ENCODE measurements around the gene DCP2. TPM values are rescaled to one million over a fixed set of nuclear protein-coding genes. Genes with fewer than 3 reads are reported as not detected.

Gene DCP2
- total RNA-seq, 1 donor = 101 TPM

DNA sequence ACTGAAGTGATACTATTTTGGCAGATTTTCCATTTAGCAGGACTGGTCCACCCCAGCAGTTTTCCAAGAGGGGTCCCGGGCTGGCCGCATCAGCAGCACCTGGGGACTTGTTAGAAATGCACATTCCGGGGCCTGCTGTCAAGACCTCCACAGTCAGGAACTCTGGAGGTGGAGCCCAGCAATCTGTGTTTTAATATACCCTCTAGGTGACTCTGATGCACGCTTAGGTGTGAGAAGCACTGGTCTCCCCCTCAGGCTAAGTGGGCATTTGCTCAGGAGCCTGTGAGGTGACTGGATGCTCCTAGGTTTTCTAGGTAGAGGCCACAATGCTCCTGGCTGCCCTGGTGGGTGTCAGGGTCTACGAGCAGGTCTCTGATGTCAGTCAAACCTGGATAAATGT is 81.7 kb downstream of the DCP2 start:
- Histone ChIP-seq H3K9me3 (ENCODE audit: low read depth, low read length) (no peaks in the 10 kb centered on the region), H3K4me3 (ENCODE audit: low read length) (no peak overlapping the region), H3K27me3 (ENCODE audit: insufficient read depth, low read length) (no peaks in the 10 kb centered on the region), H3K4me1 (ENCODE audit: insufficient read depth, low read length) (no peaks in the 10 kb centered on the region)

DNA sequence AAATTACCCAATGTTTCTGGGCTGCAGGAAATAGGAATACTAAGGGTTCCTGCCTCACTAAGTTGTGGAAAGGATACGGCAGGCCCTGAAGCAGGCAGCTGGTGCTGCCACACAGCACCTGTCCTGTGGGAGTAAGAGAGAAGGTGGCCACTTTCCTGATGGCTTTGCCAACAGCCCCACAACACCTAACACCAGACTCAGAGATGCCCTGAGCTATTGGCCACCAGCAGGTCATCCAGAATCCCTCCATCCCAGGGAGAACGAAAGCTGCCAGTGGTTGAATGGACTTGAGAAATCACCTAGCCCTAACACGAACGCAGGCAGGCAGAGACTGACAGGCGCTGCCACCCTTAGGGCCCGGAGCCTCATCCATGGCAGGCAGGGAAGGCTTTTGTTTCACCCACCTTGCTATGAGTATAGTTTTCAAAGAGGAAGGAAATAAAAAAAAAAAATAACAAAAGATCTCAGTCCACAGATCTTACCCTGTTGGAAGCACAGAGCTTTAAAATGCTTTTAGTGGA is 82.2 kb downstream of the DCP2 start:
- no peaks in the 10 kb centered on the region for H3K27me3 ChIP-seq (ENCODE audit: insufficient read depth, low read length)
- no peaks in the 10 kb centered on the region for H3K4me1 ChIP-seq (ENCODE audit: insufficient read depth, low read length)
- no peaks in the 10 kb centered on the region for H3K9me3 ChIP-seq (ENCODE audit: low read depth, low read length)
- no peak overlapping the region for H3K4me3 ChIP-seq (ENCODE audit: low read length)

DNA sequence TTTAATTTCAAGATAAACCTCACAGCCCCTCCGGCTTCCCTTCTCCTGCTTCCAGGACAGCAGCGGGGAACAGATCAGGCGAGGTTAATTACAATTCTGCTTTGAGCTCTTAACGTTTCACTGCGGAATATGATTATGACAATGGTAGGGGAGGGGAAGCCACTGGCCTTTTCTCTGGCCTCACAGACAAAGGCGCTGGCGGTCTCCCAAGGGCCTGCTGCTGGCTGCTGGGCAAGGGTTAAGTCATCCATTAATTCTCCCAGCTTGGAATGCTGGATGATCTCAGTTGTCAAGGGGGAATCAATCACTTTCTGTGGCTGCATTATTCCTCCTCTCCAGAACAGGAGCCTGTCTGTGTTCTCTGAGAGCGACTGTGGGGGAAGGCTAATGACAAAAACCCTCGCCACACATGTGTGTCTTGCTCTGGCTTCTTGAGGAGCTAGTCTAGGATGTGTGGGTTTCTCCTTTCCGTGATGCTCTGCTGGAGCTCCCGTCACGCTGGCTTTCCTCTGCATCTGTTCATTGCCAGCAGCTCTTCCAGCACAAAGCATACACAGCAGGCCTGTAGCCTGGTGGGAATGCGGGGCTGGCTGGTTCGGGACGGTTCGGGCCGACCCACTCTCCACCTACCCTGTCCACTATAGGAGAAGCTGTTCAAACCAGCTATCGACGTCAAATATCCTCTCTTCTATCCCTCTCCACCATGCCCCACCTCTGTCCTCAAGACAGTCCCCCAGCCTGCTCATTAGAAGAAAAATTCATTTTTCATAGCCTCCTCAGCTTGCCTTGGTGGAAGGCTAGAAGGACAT is 82.8 kb downstream of the DCP2 start:
- Histone ChIP-seq H3K9me3 (ENCODE audit: low read depth, low read length) (no peaks in the 10 kb centered on the region), H3K4me3 (ENCODE audit: low read length) (no peak overlapping the region), H3K4me1 (ENCODE audit: insufficient read depth, low read length) (no peaks in the 10 kb centered on the region), H3K27me3 (ENCODE audit: insufficient read depth, low read length) (no peaks in the 10 kb centered on the region)

- H3K4me3 ChIP-seq (ENCODE audit: low read length) = no peak overlapping the region
- no peaks in the 10 kb centered on the region for H3K4me1 ChIP-seq (ENCODE audit: insufficient read depth, low read length)
- no peaks in the 10 kb centered on the region for H3K27me3 ChIP-seq (ENCODE audit: insufficient read depth, low read length)
- H3K9me3 ChIP-seq (ENCODE audit: low read depth, low read length) = no peaks in the 10 kb centered on the region
These were observed 83.9 kb downstream of the DCP2 start for GRCh38 chr5:113060408-113061025.

- Histone ChIP-seq H3K4me1 (ENCODE audit: insufficient read depth, low read length) (no peaks in the 10 kb centered on the region), H3K9me3 (ENCODE audit: low read depth, low read length) (no peaks in the 10 kb centered on the region), H3K27me3 (ENCODE audit: insufficient read depth, low read length) (no peaks in the 10 kb centered on the region), H3K4me3 (ENCODE audit: low read length) (no peak overlapping the region)
These were observed 85.5 kb downstream of the DCP2 start for GRCh38 chr5:113061846-113062780.

DNA sequence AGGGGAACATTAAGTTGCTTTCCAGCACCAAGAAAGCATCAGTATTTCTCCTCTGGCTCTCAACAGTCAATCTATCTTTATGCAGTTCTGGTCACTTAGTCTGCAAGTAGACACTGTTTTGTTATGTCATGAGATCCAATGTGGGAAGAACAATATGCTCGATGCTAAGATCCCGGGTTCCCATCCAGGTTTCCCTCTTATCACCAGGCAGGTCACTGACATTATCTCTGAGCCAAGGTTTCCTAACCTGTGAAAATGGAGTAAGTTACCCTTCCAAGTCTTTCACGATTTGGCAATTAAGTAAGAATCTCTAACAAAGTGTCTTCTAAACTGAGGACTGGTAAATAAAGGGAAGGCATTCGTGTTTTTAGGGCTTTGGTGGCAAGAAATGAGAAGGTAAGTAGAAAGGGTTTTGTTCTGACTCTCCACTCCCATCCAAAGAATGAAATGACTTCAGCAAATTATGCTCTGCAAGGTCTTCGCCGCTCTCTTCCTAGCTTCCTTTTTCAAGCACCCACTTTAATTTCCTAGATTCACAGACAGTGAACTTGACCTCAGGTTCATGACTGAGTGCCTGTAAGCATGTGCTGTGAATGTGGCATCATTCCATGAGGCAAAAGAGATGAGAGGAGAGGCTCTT is 86.4 kb downstream of the DCP2 start:
- Histone ChIP-seq H3K9me3 (ENCODE audit: low read depth, low read length) (no peaks in the 10 kb centered on the region), H3K27me3 (ENCODE audit: insufficient read depth, low read length) (no peaks in the 10 kb centered on the region), H3K4me3 (ENCODE audit: low read length) (no peak overlapping the region), H3K4me1 (ENCODE audit: insufficient read depth, low read length) (no peaks in the 10 kb centered on the region)

- Histone ChIP-seq H3K4me3 (ENCODE audit: low read length) (no peak overlapping the region), H3K9me3 (ENCODE audit: low read depth, low read length) (no peaks in the 10 kb centered on the region), H3K4me1 (ENCODE audit: insufficient read depth, low read length) (no peaks in the 10 kb centered on the region), H3K27me3 (ENCODE audit: insufficient read depth, low read length) (no peaks in the 10 kb centered on the region)
These were observed 87.3 kb downstream of the DCP2 start for GRCh38 chr5:113063927-113064326.

DNA sequence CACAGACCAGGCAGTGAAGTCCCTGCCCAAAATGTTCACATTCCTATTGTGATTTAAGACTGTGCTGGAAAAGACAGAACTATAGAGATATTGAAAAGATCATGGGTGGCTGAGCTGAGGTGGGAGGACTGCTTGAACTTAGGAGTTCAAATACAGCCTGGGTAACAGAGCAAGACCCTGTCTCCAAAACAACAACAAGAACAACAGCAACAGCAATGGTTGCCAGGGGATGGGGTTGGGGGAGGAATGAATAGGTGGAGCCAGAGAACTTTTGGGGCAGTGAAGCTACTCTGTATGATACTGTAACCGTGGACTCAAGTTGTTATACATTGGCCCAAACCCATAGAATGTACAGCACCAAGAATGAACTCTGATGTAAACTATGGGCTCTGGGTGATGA is 88.2 kb downstream of the DCP2 start:
- H3K4me1 ChIP-seq (ENCODE audit: insufficient read depth, low read length) = no peaks in the 10 kb centered on the region
- no peaks in the 10 kb centered on the region for H3K9me3 ChIP-seq (ENCODE audit: low read depth, low read length)
- no peak overlapping the region for H3K4me3 ChIP-seq (ENCODE audit: low read length)
- no peaks in the 10 kb centered on the region for H3K27me3 ChIP-seq (ENCODE audit: insufficient read depth, low read length)

DNA sequence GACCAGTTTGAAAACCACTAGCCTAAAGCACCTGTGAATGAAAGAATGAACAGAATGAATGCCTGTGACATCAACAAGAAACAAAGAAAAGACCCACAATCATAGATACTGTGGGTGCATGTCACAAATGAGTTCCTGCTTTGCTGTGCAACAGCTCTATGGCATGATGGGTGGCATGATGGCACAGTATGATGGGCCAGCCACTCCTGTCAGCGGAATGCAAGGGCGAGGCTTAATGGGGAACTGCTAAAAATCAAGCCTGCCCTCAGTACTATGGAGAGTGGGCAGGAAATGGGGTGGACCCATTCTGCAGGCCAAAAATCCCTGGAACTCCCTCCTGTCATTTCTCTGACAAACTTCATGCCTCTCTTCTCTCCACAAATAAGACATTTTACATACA is 89.0 kb downstream of the DCP2 start:
- Histone ChIP-seq H3K4me1 (ENCODE audit: insufficient read depth, low read length) (no peaks in the 10 kb centered on the region), H3K27me3 (ENCODE audit: insufficient read depth, low read length) (no peaks in the 10 kb centered on the region), H3K4me3 (ENCODE audit: low read length) (no peak overlapping the region), H3K9me3 (ENCODE audit: low read depth, low read length) (no peaks in the 10 kb centered on the region)

DNA sequence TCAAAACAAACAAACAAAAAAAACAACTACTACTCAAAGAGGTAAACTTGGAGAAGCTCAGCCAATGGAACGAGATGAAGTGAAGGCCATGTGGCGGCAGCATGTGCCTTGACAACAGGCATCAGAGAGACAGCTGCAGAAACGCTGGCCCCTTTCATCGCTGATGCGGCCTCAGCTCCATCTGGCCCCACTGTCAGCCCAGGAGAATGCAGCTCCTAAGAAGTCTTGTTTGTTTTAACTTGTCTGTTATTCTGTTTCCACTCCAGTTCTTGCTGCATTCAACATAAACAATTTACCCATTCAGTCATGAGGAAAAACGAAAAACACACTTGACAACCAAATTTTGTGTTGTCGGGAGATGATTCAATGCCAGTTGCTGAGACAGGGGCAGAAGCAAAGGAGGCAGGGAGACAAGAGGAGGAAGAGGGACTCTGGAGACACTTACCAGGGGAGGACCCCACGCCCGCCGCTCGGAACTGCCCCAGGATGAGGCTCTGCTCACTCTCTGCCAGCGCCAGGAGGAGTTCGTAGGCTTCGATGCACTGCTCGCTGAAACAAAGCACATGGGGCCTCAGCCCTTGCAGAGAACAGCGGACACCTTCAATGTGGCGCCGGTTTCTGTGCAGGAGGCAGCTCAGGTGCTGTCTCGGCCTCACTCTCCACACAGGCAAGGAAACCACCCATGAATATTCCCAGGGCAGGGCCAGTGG is 91.2 kb downstream of the DCP2 start:
- H3K27me3 ChIP-seq (ENCODE audit: insufficient read depth, low read length) = no peaks in the 10 kb centered on the region
- no peaks in the 10 kb centered on the region for H3K9me3 ChIP-seq (ENCODE audit: low read depth, low read length)
- no peak overlapping the region for H3K4me3 ChIP-seq (ENCODE audit: low read length)
- H3K4me1 ChIP-seq (ENCODE audit: insufficient read depth, low read length) = no peaks in the 10 kb centered on the region

- Histone ChIP-seq H3K4me1 (ENCODE audit: insufficient read depth, low read length) (no peaks in the 10 kb centered on the region), H3K27me3 (ENCODE audit: insufficient read depth, low read length) (no peaks in the 10 kb centered on the region), H3K9me3 (ENCODE audit: low read depth, low read length) (no peaks in the 10 kb centered on the region), H3K4me3 (ENCODE audit: low read length) (no peak overlapping the region)
These were observed 92.0 kb downstream of the DCP2 start for GRCh38 chr5:113068559-113068958.
